Lung microvascular endothelial cell (primary cell): Measurements from ENCODE around the gene PLD1. TPM values are rescaled to one million over a fixed set of nuclear protein-coding genes. Genes with fewer than 3 reads are reported as not detected.
A peak's percentile ranks its signal among the peaks of the same experiment; 100 is the strongest.

Source experiments
- DNase-seq, 2 donors: peaks; one replicate each; pipeline versions ENCODE4 v3.0.0 to v3.0.0-alpha.2; 2010; ENCODE audit warnings: low read depth in 2 of 2
- total RNA-seq: library from RNA; depleted of rRNA; stranded (reverse); fragments of >200 nt; gene quantifications from 2 replicates; pipeline ENCODE4 v1.2.1, GENCODE V29; 2014

PLD1 gene
- total RNA-seq, 1 donor from 2014 or later, result 52.2 TPM

GRCh38 chr3:171774521-171774920 lies 35.8 kb downstream of the PLD1 start:
- DNase-seq, result no peak

DNA sequence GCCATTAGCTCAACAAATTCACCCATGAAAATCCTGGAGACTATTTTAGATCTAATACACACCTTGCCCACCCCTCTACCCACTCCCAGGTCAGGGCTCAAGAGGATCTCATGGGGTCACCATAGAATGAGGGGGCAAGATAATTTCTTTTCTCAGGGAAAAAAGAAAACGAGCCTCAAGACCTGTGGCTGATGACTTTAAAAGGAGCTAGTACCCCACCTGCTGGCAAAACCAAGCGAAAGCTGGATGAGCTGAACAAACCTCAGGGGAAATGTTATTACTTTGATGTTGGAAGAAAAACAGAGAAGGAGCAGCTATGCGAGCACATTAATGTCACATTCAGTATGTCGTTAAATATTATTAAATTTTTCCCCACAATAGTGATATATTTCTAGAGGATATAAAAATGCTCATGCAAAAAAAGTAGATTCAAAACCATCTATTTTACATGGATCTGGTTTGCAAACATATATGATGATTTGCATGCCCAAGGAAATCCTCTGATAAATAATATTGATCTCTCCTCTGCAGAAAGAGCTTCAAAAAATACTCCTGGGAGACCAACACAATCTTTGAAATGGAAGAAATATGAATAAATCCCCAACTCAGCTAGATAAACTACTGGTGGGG lies 37.7 kb downstream of the PLD1 start:
- peak; percentile 70 to 79 for DNase-seq

GRCh38 chr3:171770689-171771620 lies 39.3 kb downstream of the PLD1 start:
- DNase-seq, result peak; percentile 73 to 94

GRCh38 chr3:171769461-171769860 lies 40.8 kb downstream of the PLD1 start:
- no peak for DNase-seq

- no peak for DNase-seq
Measured at GRCh38 chr3:171768986-171769385, 41.3 kb downstream of the PLD1 start.

GRCh38 chr3:171768281-171768900 lies 41.9 kb downstream of the PLD1 start:
- peak in 1 of 2 donors; percentile 62 for DNase-seq

DNA sequence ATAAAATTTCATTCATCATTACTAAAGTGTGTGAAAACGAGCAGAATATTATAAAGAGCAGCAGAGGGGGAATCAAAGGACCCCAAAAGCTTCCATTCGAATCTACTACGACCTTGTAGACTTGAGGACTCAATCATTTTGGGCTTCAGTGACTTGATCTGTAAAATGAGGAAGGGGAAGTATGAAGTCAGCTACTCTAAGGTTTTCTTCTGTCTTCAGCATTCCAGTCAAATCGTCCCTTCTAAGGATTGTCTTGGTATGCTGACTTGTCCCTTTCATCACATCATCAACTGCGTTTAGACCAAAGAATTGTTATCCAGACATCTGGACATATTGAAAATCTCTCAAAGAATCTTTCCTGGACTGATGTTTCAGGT lies 44.8 kb downstream of the PLD1 start:
- DNase-seq, result no peak

GRCh38 chr3:171763392-171763791 lies 46.9 kb downstream of the PLD1 start:
- no peak for DNase-seq

DNA sequence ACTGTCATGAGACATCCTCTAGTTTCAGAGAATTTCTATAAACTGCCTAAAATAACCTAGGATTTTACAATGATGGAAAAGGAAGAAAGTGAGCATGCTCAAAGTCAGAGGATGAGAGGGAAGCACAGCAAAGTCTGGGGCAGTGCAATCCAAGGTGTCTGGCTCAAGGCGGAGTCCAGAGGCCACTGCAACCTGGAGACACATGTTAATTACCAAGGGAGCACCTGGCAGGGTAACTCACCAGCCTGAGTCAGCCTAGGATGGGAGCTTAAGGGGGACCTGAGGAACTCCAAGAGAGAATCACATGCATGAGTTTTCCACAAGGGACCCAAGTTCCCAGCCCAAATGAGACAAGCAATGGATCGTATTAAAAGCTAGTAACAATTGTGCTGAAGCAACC lies 49.8 kb downstream of the PLD1 start:
- no peak for DNase-seq

DNA sequence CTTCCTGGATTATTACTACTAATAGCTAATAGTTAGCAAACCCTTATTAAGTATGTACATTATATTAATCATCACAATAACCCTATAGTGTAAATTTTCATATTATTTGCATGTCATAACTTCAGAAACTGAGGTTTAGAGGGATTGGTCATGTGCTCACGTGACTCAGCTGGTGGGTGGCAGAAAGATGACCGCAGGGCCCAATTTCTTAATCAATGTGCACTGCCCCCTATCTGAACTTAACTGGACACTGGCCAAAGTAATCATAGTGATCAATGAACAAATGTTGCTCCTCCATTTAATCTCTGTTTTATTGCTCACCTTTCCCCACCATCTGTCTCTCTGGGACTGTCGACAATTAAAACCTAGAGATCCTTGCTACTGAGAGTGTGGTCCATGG lies 52.2 kb downstream of the PLD1 start:
- no peak for DNase-seq

DNA sequence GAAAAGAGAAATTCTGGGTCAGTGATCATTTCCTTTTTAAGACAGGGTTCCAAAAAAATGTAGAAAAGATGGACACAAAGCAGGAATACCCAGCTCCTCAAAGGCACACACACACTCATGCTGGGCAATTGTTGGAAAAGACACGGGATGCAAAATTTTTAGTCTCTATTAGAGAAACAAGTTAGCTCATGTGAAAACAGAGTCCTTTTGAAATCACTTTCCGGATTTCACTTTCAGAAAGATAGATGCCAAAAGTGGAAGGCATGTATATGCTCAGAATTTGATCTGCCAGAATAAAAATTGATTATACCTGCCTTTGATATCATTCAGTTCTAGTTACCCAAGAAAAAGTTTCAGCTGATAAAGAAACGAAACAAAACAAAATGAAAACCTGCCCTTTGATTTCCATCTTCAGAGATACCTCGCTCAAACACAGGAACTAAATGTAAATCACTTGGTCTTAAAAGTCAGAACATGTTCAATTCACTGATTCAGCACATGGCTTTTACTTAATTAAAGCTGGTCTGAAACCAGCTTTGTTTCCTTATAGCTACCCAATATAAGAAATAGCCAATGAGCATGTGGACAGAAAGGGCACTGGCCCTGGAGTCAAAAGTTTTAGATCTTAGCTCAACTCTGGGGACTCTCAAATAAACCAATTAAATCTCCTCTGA lies 52.8 kb downstream of the PLD1 start:
- DNase-seq, result no peak

DNA sequence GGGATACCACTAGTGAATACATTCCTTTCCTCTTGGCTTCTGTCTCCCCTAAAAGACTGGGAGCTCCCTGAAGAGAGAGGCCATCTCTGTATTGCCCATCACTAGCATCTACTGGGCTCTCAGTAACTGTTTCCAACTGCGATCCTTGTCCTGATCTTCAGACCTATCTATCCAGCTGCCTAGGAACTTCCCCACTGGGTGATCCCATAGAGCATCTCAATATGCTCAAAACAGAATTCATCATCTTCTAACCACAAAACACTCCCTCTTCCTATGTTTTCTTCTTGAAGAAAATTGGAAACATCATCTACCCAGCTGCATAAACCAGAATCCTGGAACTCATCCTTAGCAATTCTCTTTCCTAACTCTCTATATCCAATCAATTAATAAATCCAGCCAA lies 54.6 kb downstream of the PLD1 start:
- DNase-seq, result no peak

- DNase-seq, result no peak
Measured at GRCh38 chr3:171755015-171755589, 55.2 kb downstream of the PLD1 start.

DNA sequence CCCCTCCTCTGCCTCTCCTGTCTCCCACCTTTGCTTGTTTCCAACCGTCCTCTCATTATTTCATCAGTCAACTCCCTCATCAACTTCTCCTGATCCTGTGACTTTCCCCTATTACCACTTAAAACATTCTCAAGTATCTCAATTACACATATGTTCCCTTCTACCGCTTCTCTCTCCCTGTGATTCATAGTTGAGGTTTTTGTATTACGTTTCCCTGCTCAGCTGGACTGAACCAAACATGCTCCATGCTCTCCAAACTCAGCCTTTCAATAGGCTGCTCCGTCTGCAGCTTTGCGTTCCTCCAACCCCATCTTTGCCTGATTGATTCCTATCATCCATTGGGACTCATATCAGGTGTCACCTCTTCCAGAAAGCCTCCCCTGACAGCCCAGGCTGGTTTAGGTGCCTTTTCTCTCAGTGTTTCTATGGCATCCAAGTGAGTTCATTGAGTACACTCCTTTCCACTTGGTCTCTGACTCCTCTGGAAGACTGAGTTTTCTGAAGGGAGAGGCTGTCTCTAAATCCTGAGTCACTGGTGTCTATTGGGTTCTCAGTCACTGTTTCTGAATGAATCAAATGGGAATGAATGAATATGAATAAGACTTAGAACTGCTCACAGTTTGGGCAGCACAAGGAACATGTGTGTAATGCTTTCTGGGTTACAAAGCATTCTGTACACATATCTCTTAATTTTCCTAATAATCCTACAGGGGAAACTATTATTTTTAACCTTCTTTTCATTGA lies 56.4 kb downstream of the PLD1 start:
- DNase-seq, result no peak

DNA sequence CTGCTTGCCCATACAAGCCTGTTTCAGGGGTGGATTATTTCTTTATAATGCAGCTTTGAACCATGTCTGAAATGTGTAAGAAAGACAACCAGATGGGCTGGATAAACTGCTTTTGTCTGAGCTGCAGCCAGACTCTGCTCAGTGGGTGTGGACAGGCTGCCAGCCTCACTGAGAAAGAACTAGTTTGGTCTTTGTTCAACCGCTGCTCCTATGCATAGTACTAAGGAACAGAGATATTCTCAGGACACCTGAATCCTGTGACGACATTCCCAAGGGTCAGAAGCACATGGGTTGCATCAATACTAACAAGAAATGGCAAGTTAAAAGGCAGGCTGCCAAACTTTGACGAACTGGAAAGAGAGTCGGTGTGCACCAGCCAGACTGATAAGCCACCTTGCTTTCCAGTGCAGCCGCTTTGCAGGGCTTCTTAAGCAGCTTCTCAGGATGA lies 57.2 kb downstream of the PLD1 start:
- no peak for DNase-seq

DNA sequence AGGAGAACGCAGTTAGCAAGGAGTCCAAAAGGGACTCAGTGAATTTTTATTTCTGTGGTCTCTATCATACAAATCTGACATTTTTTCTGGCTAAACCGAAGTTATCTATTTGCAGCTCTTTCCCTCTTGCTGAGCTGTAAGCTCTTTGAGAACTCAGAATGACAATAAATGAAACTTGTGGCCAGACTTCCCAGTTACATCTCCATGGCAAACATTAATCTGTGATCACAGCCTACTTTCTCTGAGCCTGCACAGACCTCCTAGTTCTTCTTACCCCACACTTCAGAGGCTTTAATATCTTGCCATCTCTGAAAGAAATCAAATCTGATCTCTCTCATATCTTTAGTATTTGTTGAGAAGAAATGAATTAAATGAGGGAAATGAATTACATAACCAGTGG lies 58.0 kb downstream of the PLD1 start:
- no peak for DNase-seq

DNA sequence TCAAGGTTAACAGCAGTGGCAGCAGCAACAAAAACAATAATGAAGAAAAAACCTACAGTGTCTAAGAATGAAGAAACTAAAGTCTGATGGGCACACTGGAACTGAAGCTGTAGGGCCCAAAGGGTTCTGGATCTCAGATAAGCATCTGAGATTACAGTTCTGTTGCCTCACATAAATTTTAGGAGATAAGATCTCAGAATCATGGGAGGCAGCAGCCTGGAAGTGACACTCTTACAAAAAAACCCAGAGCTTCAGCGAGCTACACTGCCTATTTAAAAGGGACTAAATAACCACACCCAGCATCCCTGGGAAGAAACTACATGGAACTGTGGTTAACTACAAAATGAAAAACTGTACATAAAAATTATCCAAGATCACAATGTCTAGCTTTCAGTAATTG lies 61.2 kb downstream of the PLD1 start:
- DNase-seq, result no peak

DNA sequence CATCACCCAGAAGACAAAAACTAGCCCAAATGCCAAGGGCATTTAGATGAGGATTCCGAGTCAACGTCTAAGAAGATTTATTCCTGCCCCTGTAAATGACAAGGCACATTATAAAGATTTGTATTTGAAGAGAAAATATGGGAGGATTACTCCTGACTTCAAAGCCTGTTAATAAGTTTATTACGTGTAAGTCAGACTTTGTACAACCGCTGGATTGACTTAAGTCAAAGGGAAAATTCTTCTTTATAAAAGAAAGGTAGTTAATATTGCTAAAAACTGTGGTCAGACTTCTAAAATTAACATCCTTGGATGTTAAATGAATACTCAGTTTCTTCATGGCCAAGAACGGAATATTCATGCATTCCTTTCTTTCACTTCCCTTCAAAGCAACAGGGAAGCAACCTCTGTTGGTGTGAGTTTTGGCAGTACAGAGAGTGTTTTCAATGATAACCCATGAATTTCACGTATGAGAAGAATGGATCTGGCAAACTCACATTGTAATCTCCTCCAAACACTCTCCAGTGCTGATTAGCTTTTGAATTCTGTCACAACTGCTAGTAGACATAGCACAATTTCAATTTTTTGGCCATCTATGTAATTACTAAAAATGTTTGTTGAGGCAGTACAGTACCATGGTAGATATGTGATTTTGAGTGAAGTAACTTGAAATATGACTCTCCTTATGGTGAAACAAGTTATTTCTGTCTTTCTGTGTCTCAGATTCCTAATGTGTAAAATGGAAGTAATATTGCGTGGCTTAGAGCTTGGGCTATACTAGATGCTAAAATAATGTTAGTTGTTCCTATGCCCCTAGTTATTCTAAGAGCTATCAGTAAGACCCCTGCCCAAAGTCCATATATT lies 62.0 kb downstream of the PLD1 start:
- DNase-seq, result peak in 1 of 2 donors; percentile 15

GRCh38 chr3:171747223-171747920 lies 62.9 kb downstream of the PLD1 start:
- no peak for DNase-seq
